HepG2 (cell line): ENCODE data around the gene NET1.

Experiments used
- CAMTA2 ChIP-seq: sonication (generic); formaldehyde crosslinking; IDR thresholded peaks from 2 replicates; pipeline ENCODE4 v1.4.0; 2020; ENCODE audit warnings: mild to moderate bottlenecking, missing genetic modification reagents, borderline replicate concordance
- DPF2 ChIP-seq: sonication (generic); formaldehyde crosslinking; IDR thresholded peaks from 2 replicates; pipeline ENCODE4 v1.4.0; 2020; ENCODE audit warnings: mild to moderate bottlenecking, low read depth, missing genetic modification reagents, borderline replicate concordance
- FOXO1 ChIP-seq: sonication (generic); formaldehyde crosslinking; IDR thresholded peaks from 2 replicates; pipeline ENCODE4 v1.4.0; 2020; ENCODE audit warnings: missing genetic modification reagents
- NFE2L1 ChIP-seq: sonication (generic); formaldehyde crosslinking; IDR thresholded peaks from 2 replicates; pipeline ENCODE4 v1.4.0; 2020; ENCODE audit warnings: missing genetic modification reagents, mild to moderate bottlenecking, borderline replicate concordance
- NR2F1 ChIP-seq, 2 experiments: fragments of 450-650 bp in 1 of 2; formaldehyde crosslinking in 1 of 2; IDR thresholded peaks; 2 replicates each; pipeline versions ENCODE4 v1.5.0 to v1.6.1; 2016 to 2020; ENCODE audit warnings: mild to moderate bottlenecking in 1 of 2, missing compliant biosample characterization in 1 of 2, missing genetic modification reagents in 1 of 2, moderate library complexity in 1 of 2
- PHF21A ChIP-seq: sonication (generic); formaldehyde crosslinking; IDR thresholded peaks from 2 replicates; pipeline ENCODE4 v1.5.0; 2020; ENCODE audit warnings: mild to moderate bottlenecking, missing genetic modification reagents
- ZMYM4 ChIP-seq: sonication (generic); formaldehyde crosslinking; IDR thresholded peaks from 2 replicates; pipeline ENCODE4 v1.8.1; 2023; ENCODE audit warnings: mild to moderate bottlenecking, missing genetic modification reagents
- ZNF547 ChIP-seq: sonication (generic); formaldehyde crosslinking; IDR thresholded peaks from 2 replicates; pipeline ENCODE4 v1.5.1; 2020; ENCODE audit warnings: mild to moderate bottlenecking, missing genetic modification reagents
- TF ChIP-seq, protein P1 (sequence below): sonication (generic); formaldehyde crosslinking; IDR thresholded peaks from 2 replicates; pipeline ENCODE4 v1.5.0; 2020; ENCODE audit warnings: mild to moderate bottlenecking, missing genetic modification reagents, moderate library complexity
- TF ChIP-seq, protein P2 (sequence below): sonication (generic); formaldehyde crosslinking; IDR thresholded peaks from 2 replicates; pipeline ENCODE4 v1.4.0; 2020; ENCODE audit warnings: low read depth, missing genetic modification reagents
- TF ChIP-seq, protein P3 (sequence below): sonication (generic); formaldehyde crosslinking; IDR thresholded peaks from 2 replicates; pipeline ENCODE4 v1.4.0; 2020; ENCODE audit warnings: mild to moderate bottlenecking, missing genetic modification reagents

DNA sequence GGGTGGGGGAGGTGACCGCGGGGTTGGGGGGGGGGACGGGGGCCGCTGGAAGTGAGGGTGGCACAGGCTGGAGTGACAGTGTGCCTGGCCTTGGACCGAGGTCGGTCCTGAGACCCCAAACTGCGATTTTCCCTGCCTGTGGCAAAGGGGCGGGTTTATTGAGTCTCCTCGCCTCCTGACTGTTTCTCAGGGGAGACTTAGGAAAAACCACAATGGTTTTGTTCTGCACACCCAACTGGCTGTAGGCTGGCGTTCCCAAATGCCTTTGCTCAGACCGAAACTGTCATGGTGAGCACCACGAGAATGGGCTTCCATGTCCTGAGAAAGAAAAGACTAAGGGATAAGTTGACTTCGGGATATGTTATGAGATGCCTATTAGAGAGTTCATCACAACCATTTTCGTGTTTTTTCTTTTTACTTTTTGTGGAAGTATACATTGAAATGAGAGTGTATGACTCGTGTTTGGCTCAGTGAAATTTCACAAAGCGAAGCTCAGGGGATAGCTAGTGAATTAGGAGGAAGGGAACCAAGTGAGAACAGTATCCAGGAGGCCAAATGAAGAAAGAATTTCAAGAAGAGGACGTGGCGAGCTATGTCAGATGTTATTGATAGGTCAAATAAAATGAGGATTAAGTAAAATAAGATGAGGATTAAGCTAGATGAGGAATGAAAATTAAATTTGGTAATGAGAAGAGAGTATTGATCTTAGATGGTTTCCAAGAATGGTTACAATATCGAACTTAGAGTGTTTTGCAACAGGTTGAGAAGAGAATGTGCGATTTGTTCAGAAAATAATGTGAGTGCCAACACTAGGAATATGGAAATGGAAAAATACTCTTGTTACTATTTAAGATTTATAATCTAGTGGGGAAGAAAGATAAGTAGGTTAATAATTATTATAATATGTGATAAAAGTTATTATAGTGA is 918 bp downstream of the NET1 start:
- TF ChIP-seq, protein P1, sequence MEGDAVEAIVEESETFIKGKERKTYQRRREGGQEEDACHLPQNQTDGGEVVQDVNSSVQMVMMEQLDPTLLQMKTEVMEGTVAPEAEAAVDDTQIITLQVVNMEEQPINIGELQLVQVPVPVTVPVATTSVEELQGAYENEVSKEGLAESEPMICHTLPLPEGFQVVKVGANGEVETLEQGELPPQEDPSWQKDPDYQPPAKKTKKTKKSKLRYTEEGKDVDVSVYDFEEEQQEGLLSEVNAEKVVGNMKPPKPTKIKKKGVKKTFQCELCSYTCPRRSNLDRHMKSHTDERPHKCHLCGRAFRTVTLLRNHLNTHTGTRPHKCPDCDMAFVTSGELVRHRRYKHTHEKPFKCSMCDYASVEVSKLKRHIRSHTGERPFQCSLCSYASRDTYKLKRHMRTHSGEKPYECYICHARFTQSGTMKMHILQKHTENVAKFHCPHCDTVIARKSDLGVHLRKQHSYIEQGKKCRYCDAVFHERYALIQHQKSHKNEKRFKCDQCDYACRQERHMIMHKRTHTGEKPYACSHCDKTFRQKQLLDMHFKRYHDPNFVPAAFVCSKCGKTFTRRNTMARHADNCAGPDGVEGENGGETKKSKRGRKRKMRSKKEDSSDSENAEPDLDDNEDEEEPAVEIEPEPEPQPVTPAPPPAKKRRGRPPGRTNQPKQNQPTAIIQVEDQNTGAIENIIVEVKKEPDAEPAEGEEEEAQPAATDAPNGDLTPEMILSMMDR (CRISPR knock-in tag), result no peak
- no peak for TF ChIP-seq PHF21A (CRISPR knock-in tag)
- TF ChIP-seq, protein P2, sequence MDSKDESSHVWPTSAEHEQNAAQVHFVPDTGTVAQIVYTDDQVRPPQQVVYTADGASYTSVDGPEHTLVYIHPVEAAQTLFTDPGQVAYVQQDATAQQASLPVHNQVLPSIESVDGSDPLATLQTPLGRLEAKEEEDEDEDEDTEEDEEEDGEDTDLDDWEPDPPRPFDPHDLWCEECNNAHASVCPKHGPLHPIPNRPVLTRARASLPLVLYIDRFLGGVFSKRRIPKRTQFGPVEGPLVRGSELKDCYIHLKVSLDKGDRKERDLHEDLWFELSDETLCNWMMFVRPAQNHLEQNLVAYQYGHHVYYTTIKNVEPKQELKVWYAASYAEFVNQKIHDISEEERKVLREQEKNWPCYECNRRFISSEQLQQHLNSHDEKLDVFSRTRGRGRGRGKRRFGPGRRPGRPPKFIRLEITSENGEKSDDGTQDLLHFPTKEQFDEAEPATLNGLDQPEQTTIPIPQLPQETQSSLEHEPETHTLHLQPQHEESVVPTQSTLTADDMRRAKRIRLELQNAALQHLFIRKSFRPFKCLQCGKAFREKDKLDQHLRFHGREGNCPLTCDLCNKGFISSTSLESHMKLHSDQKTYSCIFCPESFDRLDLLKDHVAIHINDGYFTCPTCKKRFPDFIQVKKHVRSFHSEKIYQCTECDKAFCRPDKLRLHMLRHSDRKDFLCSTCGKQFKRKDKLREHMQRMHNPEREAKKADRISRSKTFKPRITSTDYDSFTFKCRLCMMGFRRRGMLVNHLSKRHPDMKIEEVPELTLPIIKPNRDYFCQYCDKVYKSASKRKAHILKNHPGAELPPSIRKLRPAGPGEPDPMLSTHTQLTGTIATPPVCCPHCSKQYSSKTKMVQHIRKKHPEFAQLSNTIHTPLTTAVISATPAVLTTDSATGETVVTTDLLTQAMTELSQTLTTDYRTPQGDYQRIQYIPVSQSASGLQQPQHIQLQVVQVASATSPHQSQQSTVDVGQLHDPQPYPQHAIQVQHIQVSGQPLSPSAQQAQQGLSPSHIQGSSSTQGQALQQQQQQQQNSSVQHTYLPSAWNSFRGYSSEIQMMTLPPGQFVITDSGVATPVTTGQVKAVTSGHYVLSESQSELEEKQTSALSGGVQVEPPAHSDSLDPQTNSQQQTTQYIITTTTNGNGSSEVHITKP (CRISPR knock-in tag), result no peak
- no peak for TF ChIP-seq CAMTA2 (CRISPR knock-in tag)
- no peak for TF ChIP-seq NR2F1 (CRISPR knock-in tag; IDR thresholded peaks at IDR 0.05)
- no peak for TF ChIP-seq FOXO1 (CRISPR knock-in tag)
- TF ChIP-seq NFE2L1, result no peak
- TF ChIP-seq DPF2 (CRISPR knock-in tag), result no peak
- TF ChIP-seq ZNF547, result no peak
- TF ChIP-seq ZMYM4 (CRISPR knock-in tag), result no peak
- TF ChIP-seq, protein P3, sequence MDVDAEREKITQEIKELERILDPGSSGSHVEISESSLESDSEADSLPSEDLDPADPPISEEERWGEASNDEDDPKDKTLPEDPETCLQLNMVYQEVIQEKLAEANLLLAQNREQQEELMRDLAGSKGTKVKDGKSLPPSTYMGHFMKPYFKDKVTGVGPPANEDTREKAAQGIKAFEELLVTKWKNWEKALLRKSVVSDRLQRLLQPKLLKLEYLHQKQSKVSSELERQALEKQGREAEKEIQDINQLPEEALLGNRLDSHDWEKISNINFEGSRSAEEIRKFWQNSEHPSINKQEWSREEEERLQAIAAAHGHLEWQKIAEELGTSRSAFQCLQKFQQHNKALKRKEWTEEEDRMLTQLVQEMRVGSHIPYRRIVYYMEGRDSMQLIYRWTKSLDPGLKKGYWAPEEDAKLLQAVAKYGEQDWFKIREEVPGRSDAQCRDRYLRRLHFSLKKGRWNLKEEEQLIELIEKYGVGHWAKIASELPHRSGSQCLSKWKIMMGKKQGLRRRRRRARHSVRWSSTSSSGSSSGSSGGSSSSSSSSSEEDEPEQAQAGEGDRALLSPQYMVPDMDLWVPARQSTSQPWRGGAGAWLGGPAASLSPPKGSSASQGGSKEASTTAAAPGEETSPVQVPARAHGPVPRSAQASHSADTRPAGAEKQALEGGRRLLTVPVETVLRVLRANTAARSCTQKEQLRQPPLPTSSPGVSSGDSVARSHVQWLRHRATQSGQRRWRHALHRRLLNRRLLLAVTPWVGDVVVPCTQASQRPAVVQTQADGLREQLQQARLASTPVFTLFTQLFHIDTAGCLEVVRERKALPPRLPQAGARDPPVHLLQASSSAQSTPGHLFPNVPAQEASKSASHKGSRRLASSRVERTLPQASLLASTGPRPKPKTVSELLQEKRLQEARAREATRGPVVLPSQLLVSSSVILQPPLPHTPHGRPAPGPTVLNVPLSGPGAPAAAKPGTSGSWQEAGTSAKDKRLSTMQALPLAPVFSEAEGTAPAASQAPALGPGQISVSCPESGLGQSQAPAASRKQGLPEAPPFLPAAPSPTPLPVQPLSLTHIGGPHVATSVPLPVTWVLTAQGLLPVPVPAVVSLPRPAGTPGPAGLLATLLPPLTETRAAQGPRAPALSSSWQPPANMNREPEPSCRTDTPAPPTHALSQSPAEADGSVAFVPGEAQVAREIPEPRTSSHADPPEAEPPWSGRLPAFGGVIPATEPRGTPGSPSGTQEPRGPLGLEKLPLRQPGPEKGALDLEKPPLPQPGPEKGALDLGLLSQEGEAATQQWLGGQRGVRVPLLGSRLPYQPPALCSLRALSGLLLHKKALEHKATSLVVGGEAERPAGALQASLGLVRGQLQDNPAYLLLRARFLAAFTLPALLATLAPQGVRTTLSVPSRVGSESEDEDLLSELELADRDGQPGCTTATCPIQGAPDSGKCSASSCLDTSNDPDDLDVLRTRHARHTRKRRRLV (CRISPR knock-in tag), result no peak
